ENCODE measurements around the gene HOXB5.

HOXB5 gene

GRCh38 chr17:48639136-48639535, 45.6 kb upstream of the HOXB5 start:
- DNase-seq (ENCODE audit: low read depth): no peak
- no peak overlapping the region for H3K4me3 ChIP-seq (ENCODE audit: low read depth, low read length)
- no peak for TF ChIP-seq CTCF (conservative IDR thresholded peaks at IDR 0.05; ENCODE audit: low read depth, low read length)

DNA sequence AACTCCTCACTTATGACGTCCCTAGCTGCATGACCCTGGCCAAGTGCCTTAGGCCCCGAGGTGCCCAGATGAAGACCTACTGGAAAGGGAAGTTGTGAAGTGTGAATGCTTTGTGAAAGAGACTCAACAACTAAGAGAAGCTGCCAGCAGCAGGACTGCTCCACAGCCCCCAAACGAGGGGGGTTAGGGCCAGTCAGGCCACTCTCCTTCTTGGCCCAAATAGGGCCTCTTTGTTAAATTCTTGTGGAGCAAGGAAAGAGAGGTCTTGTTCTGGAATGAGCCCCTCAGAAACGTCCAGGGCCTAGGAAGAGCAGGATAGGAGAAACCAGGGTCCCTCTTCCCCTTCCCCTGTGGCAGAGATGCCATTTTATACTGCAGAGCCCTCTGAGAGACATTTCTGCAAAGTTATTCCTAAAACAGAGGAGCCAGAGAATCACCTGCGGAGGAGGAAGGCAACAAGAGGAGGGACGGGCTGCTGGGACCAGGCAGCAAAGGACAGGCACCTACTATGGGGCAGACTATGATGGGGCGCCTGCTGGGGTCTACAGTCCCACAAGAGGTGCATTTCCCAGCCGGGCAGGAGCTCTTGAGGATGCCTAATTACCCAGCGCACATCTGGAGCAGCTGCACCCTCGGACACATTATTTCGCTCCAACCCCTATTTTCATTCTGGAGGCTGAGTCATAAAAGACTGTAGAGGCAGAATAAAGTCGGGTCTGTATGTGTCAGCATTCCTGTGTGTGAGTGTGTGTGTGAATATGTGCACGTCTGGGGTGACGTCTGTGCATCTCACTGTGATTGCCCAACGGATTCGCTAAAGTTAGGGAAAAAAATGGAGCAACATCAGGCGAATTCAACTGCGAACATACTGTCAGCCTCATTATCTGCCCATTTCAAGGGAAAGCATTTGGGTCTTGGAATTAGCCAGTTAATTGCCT, 44.0 kb upstream of the HOXB5 start:
- no peak for TF ChIP-seq CTCF (conservative IDR thresholded peaks at IDR 0.05; ENCODE audit: low read depth, low read length)
- DNase-seq (ENCODE audit: low read depth): peak; percentile 4
- no peak overlapping the region for H3K4me3 ChIP-seq (ENCODE audit: low read depth, low read length)

GRCh38 chr17:48636177-48637018, 42.8 kb upstream of the HOXB5 start:
- TF ChIP-seq CTCF (conservative IDR thresholded peaks at IDR 0.05; ENCODE audit: low read depth, low read length): peak; percentile 36
- no peak overlapping the region for H3K4me3 ChIP-seq (ENCODE audit: low read depth, low read length)
- peak; percentile 16 for DNase-seq (ENCODE audit: low read depth)

DNA sequence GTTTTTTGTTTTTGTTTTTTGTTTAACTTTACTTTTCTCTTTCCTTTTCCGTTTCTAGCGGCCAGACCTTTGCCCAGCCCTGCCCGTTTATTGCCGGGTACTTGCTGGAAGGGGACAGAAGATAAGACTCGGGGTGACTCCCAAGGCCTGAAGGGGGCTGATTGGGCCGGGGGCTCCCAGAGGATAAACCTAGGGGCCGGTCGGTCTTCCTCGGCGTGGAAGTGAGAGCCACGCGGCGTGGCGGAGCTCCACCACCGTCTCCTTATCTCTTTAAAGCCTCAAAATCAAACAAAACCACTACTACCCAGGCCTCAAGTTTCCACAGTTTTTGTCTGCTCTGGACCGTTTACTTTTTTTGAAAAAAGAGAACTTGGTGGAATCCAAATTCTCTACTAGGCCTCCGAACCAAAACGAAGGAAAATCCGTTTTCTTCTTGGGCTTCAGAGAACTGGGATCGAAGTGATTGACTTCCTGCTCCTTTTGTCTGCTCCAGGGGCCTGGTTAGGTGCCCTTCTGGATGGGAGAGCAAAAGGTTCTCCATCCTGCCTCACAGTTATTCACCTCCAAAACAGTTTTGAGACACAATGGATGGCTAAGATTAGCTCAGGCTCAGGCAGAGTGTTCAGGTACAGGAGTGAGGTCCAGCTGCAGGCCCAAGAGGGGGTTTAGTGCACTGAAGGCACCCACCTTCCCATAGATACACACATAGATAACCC, 41.1 kb upstream of the HOXB5 start:
- no peak for DNase-seq (ENCODE audit: low read depth)

GRCh38 chr17:48633266-48633677, 39.7 kb upstream of the HOXB5 start:
- H3K4me3 ChIP-seq (ENCODE audit: low read depth, low read length): no peak overlapping the region
- no peak for TF ChIP-seq CTCF (conservative IDR thresholded peaks at IDR 0.05; ENCODE audit: low read depth, low read length)
- no peak for DNase-seq (ENCODE audit: low read depth)

More for the DNA sequence above, 41.1 kb upstream of the HOXB5 start:
- no peak overlapping the region for H3K4me3 ChIP-seq (ENCODE audit: low read depth, low read length)
- TF ChIP-seq CTCF (conservative IDR thresholded peaks at IDR 0.05; ENCODE audit: low read depth, low read length): no peak

DNA sequence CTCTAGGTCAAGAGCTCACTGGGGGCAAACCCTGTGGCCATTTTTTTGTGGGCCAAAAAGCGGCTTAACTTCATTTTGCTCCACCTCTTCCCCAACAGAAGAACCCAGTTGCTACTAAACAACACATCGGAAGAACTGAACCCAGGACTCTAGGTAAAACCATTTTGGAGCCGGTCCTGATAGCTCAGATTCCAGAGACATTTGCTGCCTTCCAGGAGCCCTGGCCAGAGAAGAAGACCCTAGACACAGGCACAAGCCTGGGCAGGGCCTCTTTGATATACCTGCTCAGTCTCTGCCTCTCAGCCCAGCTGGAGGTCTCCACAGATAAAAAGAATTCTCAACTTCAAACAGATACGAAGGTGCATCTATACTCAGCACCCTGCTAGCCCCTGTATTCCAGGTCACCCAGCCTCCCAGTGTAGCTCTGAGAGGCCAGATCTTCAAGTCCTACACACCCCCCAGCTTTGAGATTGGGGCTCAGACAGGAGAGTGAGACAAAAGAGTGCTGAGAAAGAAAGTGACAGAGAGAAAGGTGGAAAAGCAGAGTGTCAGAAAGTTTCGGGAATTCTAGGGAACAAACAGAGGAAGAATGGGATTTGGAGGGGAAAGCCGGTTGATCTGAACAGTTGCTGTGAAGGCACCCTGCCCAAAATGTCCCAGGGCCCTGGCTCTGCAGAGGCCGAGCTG, 39.1 kb upstream of the HOXB5 start:
- no peak for TF ChIP-seq CTCF (conservative IDR thresholded peaks at IDR 0.05; ENCODE audit: low read depth, low read length)
- no peak for DNase-seq (ENCODE audit: low read depth)
- no peak overlapping the region for H3K4me3 ChIP-seq (ENCODE audit: low read depth, low read length)

Measured in choroid plexus epithelial cell (primary cell).